ENCODE measurements around the gene CDKL4. TPM values are rescaled to one million over a fixed set of nuclear protein-coding genes. Genes with fewer than 3 reads are reported as not detected.
"Not testable (repeated sequence)": the region's sequence is repeated elsewhere in the genome, so short reads cannot be mapped to it uniquely, and the experiment has no call there.

The CDKL4 gene
- total and polyA plus RNA-seq, 11 donors: 0.11 to 1.1 (median 0.67) TPM; not detected in 4

DNA sequence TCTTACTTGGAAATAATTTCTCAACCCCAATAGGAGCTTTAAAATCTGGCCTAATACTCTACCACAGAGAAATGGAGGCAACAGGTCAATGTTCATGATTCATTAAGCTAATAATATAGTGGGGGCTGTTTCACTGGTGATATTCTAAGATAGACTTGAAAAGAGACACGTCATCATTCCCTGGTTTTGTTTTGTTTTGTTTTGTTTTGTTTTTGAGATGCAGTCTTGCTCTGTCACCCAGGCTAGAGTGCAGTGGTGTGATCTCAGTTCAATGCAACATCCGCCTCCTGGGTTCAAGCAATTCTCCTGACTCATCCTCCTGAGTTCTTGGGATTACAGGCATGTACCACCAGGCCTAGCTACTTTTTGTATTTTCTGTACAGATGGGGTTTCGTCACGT is 85.4 kb downstream of the CDKL4 start:
- ATAC-seq (no peak), DNase-seq (no peak)
- Histone ChIP-seq H3K36me3 (no peaks in the 10 kb centered on the region), H3K9me3 (no peaks in the 10 kb centered on the region), H3K27ac (no peak overlapping the region), H3K4me1 (peaks cover 0 to 10% (median 0%) of the 10 kb centered on the region in 12 donors), H3K27me3 (no peaks in the 10 kb centered on the region), H3K4me3 (no peak overlapping the region)
- WGBS, 4 donors: 86 to 95% (median 92%) methylated on average over 4 of the region's 4 CpGs
- TF ChIP-seq, protein P1, sequence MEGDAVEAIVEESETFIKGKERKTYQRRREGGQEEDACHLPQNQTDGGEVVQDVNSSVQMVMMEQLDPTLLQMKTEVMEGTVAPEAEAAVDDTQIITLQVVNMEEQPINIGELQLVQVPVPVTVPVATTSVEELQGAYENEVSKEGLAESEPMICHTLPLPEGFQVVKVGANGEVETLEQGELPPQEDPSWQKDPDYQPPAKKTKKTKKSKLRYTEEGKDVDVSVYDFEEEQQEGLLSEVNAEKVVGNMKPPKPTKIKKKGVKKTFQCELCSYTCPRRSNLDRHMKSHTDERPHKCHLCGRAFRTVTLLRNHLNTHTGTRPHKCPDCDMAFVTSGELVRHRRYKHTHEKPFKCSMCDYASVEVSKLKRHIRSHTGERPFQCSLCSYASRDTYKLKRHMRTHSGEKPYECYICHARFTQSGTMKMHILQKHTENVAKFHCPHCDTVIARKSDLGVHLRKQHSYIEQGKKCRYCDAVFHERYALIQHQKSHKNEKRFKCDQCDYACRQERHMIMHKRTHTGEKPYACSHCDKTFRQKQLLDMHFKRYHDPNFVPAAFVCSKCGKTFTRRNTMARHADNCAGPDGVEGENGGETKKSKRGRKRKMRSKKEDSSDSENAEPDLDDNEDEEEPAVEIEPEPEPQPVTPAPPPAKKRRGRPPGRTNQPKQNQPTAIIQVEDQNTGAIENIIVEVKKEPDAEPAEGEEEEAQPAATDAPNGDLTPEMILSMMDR (IDR thresholded peaks at IDR 0.05): no peak
- no peak for TF ChIP-seq POLR2A (IDR thresholded peaks at IDR 0.05)
- intact Hi-C loops (cut with DNase I): no loop called here

DNA sequence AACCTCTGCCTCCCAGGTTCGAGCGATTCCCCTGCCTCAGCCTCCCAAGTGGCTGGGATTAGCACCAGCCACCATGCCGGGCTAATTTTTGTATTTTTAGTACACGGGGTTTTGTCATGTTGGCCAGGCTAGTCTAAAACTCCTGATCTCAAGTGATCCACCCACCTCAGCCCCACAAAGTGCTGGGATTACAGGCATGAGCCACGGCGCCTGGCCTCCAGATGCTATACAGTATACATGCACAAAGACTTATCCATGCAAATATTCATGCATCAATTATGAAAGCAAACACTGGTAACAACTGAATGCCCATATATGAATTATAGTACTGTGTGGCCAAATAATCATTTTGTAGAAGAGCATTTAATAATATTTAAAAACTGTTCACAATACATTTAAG is 86.9 kb downstream of the CDKL4 start:
- ATAC-seq (no peak), DNase-seq (no peak)
- TF ChIP-seq POLR2A (IDR thresholded peaks at IDR 0.05): no peak
- H3K36me3 ChIP-seq: no peaks in the 10 kb centered on the region
- intact Hi-C loops (cut with DNase I): no loop called here
- no peaks in the 10 kb centered on the region for H3K27me3 ChIP-seq
- no peak overlapping the region for H3K27ac ChIP-seq
- WGBS, 4 donors: 91 to 93% (median 92%) methylated on average over 6 of the region's 6 CpGs
- H3K4me1 ChIP-seq: peaks cover 0 to 10% (median 0%) of the 10 kb centered on the region in 12 donors
- no peak overlapping the region for H3K4me3 ChIP-seq
- no peaks in the 10 kb centered on the region for H3K9me3 ChIP-seq

DNA sequence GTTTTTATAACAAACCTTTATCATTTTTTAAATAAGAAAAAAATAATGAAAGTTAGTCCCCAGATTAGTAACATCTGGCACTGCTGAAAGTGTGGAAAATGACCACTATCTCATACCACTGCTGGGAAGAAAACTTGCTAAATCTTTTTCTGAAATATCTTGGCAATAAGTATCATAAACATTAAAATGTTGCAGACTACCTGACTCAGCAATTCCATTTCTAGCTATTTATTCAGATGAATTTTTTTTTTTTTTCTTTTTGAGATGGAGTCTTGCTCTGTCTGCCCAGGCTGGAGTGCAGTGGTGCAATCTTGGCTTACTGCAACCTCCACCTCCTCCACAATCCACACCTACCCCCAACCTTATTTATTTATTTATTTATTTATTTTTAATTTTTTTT is 87.7 kb downstream of the CDKL4 start:
- Histone ChIP-seq H3K27me3 (no peaks in the 10 kb centered on the region), H3K36me3 (no peaks in the 10 kb centered on the region), H3K4me1 (peaks cover 0 to 5% (median 0%) of the 10 kb centered on the region in 12 donors), H3K9me3 (no peaks in the 10 kb centered on the region), H3K4me3 (no peak overlapping the region), H3K27ac (no peak overlapping the region)
- ATAC-seq (no peak), DNase-seq (no peak)
- TF ChIP-seq POLR2A (IDR thresholded peaks at IDR 0.05): no peak
- TF ChIP-seq, protein P1 (IDR thresholded peaks at IDR 0.05): no peak
- intact Hi-C loops (cut with DNase I): no loop called here

DNA sequence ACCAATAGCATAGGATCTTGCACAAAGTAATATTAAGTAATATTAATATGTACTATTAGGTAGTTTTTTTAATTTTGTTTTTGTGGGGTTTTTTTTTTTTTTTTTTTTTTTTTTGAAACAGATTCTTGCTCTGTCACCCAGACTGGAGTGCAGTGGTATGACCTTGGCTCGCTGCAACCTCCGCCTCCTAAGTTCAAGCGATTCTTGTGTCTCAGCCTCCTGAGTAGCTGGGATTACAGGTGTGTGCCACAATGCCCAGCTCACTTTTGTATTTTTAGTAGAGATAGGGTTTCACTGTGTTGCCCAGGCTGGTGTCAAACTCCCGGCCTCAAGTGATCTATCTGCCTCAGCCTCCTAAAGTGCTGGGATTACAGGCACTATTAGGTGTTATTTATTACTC is 88.2 kb downstream of the CDKL4 start:
- intact Hi-C loops (cut with DNase I); H3K36me3 ChIP-seq; H3K4me1 ChIP-seq; DNase-seq; ATAC-seq; H3K27me3 ChIP-seq; H3K27ac ChIP-seq; H3K9me3 ChIP-seq; H3K4me3 ChIP-seq: not testable (repeated sequence)
- WGBS, 4 donors: 89 to 94% (median 93%) methylated on average over 4 of the region's 4 CpGs

DNA sequence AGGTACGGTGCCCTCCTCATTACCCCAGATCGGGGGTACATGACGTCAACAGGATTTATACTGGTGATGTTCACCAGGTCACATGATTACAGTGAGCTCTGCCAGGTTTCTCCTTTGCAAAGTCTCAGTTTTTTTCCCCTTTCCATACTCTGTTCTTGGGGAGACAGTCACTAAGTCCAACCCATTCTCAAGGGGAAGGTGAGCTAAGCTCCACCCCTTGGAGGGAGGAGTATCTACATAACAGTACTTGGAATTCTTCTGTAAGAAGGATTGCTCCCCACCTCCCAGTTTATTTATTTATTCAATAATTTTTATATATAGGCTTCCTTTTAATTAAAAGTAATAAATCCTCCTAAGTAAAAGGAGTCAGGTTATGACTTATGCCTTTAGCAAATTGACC is 88.8 kb downstream of the CDKL4 start:
- Histone ChIP-seq H3K36me3 (no peaks in the 10 kb centered on the region), H3K4me1 (no peaks in the 10 kb centered on the region), H3K9me3 (no peaks in the 10 kb centered on the region), H3K27me3 (no peaks in the 10 kb centered on the region), H3K27ac (no peak overlapping the region), H3K4me3 (no peak overlapping the region)
- 79 to 91% (median 84%) methylated on average over 3 of the region's 3 CpGs for WGBS, 4 donors
- TF ChIP-seq, protein P1 (IDR thresholded peaks at IDR 0.05): no peak
- TF ChIP-seq POLR2A (IDR thresholded peaks at IDR 0.05): no peak
- no peak for DNase-seq
- ATAC-seq: no peak
- intact Hi-C loops (cut with DNase I): no loop called here
